ENCODE measurements around the gene CENPU. TPM values are rescaled to one million over a fixed set of nuclear protein-coding genes. Genes with fewer than 3 reads are reported as not detected.
A peak's percentile ranks its signal among the peaks of the same experiment; 100 is the strongest.
"Not testable (repeated sequence)": the region's sequence is repeated elsewhere in the genome, so short reads cannot be mapped to it uniquely, and the experiment has no call there.

The CENPU gene, protein sequence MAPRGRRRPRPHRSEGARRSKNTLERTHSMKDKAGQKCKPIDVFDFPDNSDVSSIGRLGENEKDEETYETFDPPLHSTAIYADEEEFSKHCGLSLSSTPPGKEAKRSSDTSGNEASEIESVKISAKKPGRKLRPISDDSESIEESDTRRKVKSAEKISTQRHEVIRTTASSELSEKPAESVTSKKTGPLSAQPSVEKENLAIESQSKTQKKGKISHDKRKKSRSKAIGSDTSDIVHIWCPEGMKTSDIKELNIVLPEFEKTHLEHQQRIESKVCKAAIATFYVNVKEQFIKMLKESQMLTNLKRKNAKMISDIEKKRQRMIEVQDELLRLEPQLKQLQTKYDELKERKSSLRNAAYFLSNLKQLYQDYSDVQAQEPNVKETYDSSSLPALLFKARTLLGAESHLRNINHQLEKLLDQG
- 13.9 TPM for polyA plus RNA-seq
- long read RNA-seq, donor 1, partial matches to known transcripts: 0 of 7 reads
- long read RNA-seq, donor 1, other reads (novel, unspliced or antisense): 0 of 7 reads
- long read RNA-seq, donor 2, partial matches to known transcripts: 0 of 4 reads
- long read RNA-seq, donor 2, other reads (novel, unspliced or antisense): 0 of 4 reads
- long read RNA-seq, donor 3, partial matches to known transcripts: 0 of 4 reads
- long read RNA-seq, donor 3, other reads (novel, unspliced or antisense): 0 of 4 reads
- long read RNA-seq, donor 4: 0 reads
- long read RNA-seq, donor 5, partial matches to known transcripts: 0 of 3 reads
- long read RNA-seq, donor 5, other reads (novel, unspliced or antisense): 0 of 3 reads
- long read RNA-seq, donor 6, partial matches to known transcripts: 0 of 4 reads
- long read RNA-seq, donor 6, other reads (novel, unspliced or antisense): 0 of 4 reads
- long read RNA-seq, donor 7, partial matches to known transcripts: 0 of 2 reads
- long read RNA-seq, donor 7, other reads (novel, unspliced or antisense): 0 of 2 reads
- long read RNA-seq, donor 8, partial matches to known transcripts: 0 of 4 reads
- long read RNA-seq, donor 8, other reads (novel, unspliced or antisense): 0 of 4 reads
- long read RNA-seq, donor 9, partial matches to known transcripts: 0 of 1 reads
- long read RNA-seq, donor 9, other reads (novel, unspliced or antisense): 0 of 1 reads
- long read RNA-seq, donor 10, partial matches to known transcripts: 0 of 4 reads
- long read RNA-seq, donor 10, other reads (novel, unspliced or antisense): 0 of 4 reads
- long read RNA-seq, donor 11, transcript CENPU-201 (13 exons, 1,998 nt): major isoform, 6 of 26 reads
- long read RNA-seq, donor 11, partial matches to known transcripts: 19 of 26 reads
- long read RNA-seq, donor 11, other reads (novel, unspliced or antisense): 0 of 26 reads

DNA sequence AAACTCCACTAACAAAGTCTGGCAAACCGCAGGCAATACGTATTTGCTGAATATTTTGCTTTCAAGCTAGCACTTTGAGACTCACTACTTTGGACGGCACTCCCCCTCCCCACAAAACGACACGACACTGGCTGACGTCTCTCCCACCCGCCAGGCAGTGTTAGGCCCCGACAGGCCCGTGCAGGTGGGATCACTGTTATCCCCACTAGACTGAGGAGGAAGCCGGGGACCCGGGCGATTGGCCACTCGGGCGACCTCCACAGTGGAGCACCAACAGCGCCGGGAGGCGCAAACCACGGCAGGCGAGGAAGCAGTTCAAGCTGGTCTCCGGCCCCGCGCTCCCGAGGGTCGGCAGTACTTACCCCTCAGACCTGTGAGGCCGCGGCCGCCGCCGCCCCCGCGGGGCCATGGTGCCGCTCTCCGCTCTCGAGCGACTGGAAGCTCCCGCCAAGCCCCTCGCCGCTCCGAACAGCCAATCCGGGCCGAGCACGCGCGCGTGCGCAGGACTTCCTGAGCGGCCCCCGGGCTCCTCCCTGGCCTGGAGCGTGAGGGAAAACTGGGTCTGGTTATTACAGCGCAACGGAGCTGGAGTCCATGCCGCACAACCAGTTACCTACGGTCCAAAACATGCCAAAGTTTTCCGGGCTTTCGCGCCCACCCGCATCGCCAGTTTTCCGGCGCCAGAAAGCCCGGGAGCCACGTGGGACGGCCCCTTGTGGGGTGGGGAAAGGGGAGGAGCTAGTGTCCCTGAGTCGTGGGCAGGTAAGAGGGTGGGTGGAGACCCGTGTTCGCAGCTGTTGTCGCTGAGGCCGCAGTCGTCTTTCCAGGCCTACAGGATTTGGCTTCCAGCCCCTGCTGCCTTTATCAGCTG is at the start of gene CENPU:
CENPU (minus strand) TSS at position 443 of the 871 bp plus-strand sequence; CDS start at position 409, 34 bp downstream.
- Histone ChIP-seq H3K4me1 (ENCODE audit: control insufficient read depth, insufficient read depth, low read length) (no peaks in the 10 kb centered on the region), H3K4me3 (ENCODE audit: low read length) (peak within 1 kb of the TSS; percentile 72), H3K9me3 (ENCODE audit: control insufficient read depth, low read depth, low read length) (no peaks in the 10 kb centered on the region), H3K27me3 (ENCODE audit: control insufficient read depth, insufficient read depth, low read length) (no peaks in the 10 kb centered on the region), H3K27ac (ENCODE audit: low read length) (peak within 1 kb of the TSS; percentile 55), H3K36me3 (ENCODE audit: control insufficient read depth, insufficient read depth, low read length) (no peaks in the 10 kb centered on the region)
- peak; percentile 99 to 100 for DNase-seq
- no CpG with 5 or more reads among the region's 69 CpGs for WGBS (ENCODE audit: insufficient coverage, low lambda C conversion rate)

DNA sequence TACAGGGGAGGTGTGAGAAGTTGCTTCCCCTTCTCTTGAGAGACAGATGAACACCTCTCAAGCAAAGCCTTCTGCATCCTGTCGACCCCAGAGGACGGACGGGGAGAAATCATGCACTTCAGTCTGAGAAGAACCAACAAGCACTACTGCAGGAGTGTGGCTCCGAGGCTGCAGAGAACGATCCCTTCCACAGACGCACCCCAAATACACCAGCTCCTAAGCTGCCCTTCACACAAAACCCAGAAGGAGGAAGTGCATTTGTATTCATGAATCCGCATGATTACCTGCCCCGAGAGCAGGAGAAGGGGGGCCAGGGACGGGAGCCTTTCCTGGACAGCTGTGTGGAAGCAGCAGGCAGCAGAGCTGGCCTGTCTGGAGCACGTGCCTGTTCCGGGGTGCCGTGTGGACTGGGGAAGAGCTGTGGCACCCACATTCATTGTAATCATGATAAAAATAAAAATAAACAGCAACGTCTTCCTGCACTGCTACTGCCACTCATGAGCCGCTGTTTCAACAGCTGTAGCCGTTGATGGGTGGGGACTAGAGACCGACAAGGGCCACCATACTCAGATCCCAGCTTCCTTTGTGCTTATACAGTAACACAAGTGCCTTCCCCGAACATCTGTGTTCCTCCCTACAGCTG is 49.0 kb upstream of the CENPU start:
- Histone ChIP-seq H3K27ac (ENCODE audit: low read length) (no peak overlapping the region), H3K27me3 (ENCODE audit: control insufficient read depth, insufficient read depth, low read length) (no peaks in the 10 kb centered on the region), H3K9me3 (ENCODE audit: control insufficient read depth, low read depth, low read length) (no peaks in the 10 kb centered on the region), H3K4me1 (ENCODE audit: control insufficient read depth, insufficient read depth, low read length) (no peaks in the 10 kb centered on the region), H3K36me3 (ENCODE audit: control insufficient read depth, insufficient read depth, low read length) (peaks cover 3% of the 10 kb centered on the region), H3K4me3 (ENCODE audit: low read length) (no peak overlapping the region)
- peak in 1 of 2 donors; percentile 2 for DNase-seq
- no CpG with 5 or more reads among the region's 17 CpGs for WGBS (ENCODE audit: insufficient coverage, low lambda C conversion rate)

DNA sequence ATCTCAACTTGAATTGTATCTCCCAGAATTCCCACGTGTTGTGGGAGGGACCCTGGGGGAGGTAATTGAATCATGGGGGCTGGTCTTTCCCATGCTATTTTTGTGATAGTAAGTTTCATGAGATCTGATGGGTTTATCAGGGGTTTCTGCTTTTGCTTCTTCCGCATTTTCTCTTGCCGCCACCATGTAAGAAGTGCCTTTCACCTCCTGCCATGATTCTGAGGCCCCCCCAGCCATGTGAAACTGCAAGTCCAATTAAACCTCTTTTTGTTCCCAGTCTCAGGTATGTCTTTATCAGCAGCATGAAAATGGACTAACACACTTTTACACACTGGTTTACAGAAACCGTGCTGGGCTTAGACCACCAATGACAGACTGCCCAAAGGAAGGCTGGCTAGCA is 45.3 kb upstream of the CENPU start:
- not testable (repeated sequence) for H3K27me3 ChIP-seq (ENCODE audit: control insufficient read depth, insufficient read depth, low read length); H3K9me3 ChIP-seq (ENCODE audit: control insufficient read depth, low read depth, low read length); DNase-seq; H3K4me3 ChIP-seq (ENCODE audit: low read length); H3K4me1 ChIP-seq (ENCODE audit: control insufficient read depth, insufficient read depth, low read length); H3K36me3 ChIP-seq (ENCODE audit: control insufficient read depth, insufficient read depth, low read length); H3K27ac ChIP-seq (ENCODE audit: low read length)
- WGBS (ENCODE audit: insufficient coverage, low lambda C conversion rate): 100% methylated on average over 2 of the region's 4 CpGs

DNA sequence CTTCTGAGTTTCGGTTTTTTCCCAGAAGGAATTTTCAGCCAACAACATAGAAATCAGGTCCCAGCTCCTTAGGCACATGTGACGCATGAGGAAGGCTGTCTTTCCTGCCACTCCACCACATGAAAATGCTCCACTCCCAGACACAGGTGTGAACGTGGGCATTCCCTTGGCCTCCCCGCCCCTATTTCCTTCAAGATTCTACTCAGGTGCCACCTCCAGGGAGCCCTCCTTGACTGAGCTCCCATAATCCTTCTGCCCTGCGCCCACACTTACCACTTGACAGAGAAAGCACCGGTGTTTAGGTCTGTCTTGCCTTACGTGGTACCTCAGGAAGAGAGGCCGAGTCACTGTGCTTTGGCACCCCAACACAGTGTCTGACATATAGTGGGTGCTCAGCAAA is 44.4 kb upstream of the CENPU start:
- no peak for DNase-seq
- H3K36me3 ChIP-seq (ENCODE audit: control insufficient read depth, insufficient read depth, low read length): no peaks in the 10 kb centered on the region
- no peak overlapping the region for H3K4me3 ChIP-seq (ENCODE audit: low read length)
- no peak overlapping the region for H3K27ac ChIP-seq (ENCODE audit: low read length)
- H3K4me1 ChIP-seq (ENCODE audit: control insufficient read depth, insufficient read depth, low read length): no peaks in the 10 kb centered on the region
- H3K27me3 ChIP-seq (ENCODE audit: control insufficient read depth, insufficient read depth, low read length): no peaks in the 10 kb centered on the region
- H3K9me3 ChIP-seq (ENCODE audit: control insufficient read depth, low read depth, low read length): no peaks in the 10 kb centered on the region
- WGBS (ENCODE audit: insufficient coverage, low lambda C conversion rate): no CpG with 5 or more reads among the region's 8 CpGs

DNA sequence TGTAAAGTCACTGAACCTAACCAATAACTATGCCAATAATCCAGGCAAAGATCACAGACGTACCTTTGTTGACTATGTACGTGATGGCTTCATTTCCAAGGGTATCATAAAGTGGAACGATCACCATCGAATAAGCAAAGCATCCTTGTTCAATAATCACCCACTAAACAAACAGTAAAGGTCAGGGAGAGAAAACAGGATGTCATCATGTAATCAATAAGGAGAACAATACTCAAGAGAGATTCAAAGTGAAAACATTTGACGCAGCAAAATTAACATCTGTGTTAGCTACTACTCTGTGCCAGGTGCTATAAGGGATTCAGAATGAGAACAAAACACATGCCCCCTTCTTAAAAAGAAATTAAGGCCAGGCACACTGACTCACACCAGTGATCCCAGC is 42.9 kb upstream of the CENPU start:
- H3K27ac ChIP-seq (ENCODE audit: low read length): no peak overlapping the region
- no peak for DNase-seq
- no peaks in the 10 kb centered on the region for H3K27me3 ChIP-seq (ENCODE audit: control insufficient read depth, insufficient read depth, low read length)
- no peaks in the 10 kb centered on the region for H3K36me3 ChIP-seq (ENCODE audit: control insufficient read depth, insufficient read depth, low read length)
- H3K9me3 ChIP-seq (ENCODE audit: control insufficient read depth, low read depth, low read length): no peaks in the 10 kb centered on the region
- WGBS (ENCODE audit: insufficient coverage, low lambda C conversion rate): no CpG with 5 or more reads among the region's 5 CpGs
- no peaks in the 10 kb centered on the region for H3K4me1 ChIP-seq (ENCODE audit: control insufficient read depth, insufficient read depth, low read length)
- no peak overlapping the region for H3K4me3 ChIP-seq (ENCODE audit: low read length)

DNA sequence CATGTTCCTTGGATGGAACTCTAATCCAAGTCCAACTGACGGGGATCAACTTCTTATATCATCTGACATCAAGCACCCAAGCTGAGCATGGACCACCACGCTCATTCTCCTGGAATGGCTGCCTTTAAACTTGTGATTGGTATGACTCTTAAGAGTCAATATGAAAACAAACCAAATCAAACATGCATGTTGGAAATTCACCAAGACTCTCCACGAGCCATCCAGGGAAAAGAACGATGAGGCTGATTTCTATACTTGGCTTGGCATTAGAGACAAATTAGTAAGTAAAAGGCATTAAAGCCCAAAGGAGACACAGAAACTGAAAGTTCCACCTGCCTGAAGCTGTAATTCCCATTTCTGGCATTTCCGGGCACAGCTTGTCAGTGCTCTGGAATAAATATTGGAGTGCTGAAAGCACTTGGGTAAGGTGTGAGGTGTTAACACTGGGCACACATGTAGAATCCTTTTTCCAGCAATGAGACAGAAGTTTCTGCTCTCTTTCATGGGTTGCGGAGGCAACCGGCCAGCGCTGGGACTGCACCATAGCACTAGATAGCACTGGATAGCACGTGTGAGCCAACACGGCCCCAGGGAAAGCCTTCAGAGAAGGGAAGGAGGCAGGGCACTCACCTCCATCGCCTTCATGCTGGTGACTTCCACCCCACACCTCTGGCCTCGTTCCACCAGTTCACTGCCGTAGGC is 42.1 kb upstream of the CENPU start:
- Histone ChIP-seq H3K27ac (ENCODE audit: low read length) (no peak overlapping the region), H3K4me3 (ENCODE audit: low read length) (no peak overlapping the region), H3K9me3 (ENCODE audit: control insufficient read depth, low read depth, low read length) (no peaks in the 10 kb centered on the region), H3K27me3 (ENCODE audit: control insufficient read depth, insufficient read depth, low read length) (no peaks in the 10 kb centered on the region), H3K4me1 (ENCODE audit: control insufficient read depth, insufficient read depth, low read length) (no peaks in the 10 kb centered on the region), H3K36me3 (ENCODE audit: control insufficient read depth, insufficient read depth, low read length) (no peaks in the 10 kb centered on the region)
- no peak for DNase-seq
- WGBS (ENCODE audit: insufficient coverage, low lambda C conversion rate): no CpG with 5 or more reads among the region's 13 CpGs

DNA sequence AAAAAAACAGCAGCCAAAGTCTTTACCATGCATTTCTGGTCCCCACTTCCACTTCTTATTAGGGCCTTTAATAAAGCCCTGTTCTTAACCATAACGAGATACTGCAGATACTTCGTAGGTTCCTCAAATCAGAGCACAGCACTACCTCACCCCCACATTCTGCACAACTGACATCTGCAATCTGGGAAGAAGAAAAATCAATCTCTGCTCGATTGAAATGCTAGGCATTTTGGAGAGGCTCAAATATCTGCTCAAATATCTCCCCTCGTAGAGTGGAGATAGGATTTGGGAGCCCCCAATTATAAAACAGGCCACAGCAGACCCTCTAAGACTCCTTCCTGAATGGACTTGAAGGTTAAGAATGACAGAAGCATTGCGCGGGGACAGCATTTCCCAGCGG is 40.3 kb upstream of the CENPU start:
- Histone ChIP-seq H3K4me3 (ENCODE audit: low read length) (no peak overlapping the region), H3K27ac (ENCODE audit: low read length) (no peak overlapping the region), H3K27me3 (ENCODE audit: control insufficient read depth, insufficient read depth, low read length) (no peaks in the 10 kb centered on the region), H3K4me1 (ENCODE audit: control insufficient read depth, insufficient read depth, low read length) (no peaks in the 10 kb centered on the region), H3K36me3 (ENCODE audit: control insufficient read depth, insufficient read depth, low read length) (no peaks in the 10 kb centered on the region), H3K9me3 (ENCODE audit: control insufficient read depth, low read depth, low read length) (no peaks in the 10 kb centered on the region)
- DNase-seq: no peak
- no CpG with 5 or more reads among the region's 7 CpGs for WGBS (ENCODE audit: insufficient coverage, low lambda C conversion rate)

DNA sequence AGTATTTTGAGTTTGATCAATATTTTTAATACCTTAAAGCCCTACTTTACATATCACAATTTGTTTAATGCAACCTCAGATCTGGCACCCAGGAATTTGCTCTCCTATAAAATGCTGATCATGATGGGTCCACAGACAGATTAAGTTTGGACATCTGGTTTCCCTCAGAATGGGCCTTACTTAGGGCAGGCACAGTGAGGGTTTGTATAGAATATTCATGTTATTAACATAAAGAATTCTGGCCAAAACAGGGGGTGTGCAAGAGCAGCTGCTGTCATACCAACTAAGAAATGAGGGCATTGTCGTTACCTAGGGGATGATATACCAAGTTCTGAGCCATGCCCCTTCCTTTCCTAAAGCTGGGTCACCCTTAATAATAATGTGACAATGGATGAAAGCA is 37.5 kb upstream of the CENPU start:
- Histone ChIP-seq H3K4me1 (ENCODE audit: control insufficient read depth, insufficient read depth, low read length) (no peaks in the 10 kb centered on the region), H3K36me3 (ENCODE audit: control insufficient read depth, insufficient read depth, low read length) (peaks cover 4% of the 10 kb centered on the region), H3K4me3 (ENCODE audit: low read length) (no peak overlapping the region), H3K27me3 (ENCODE audit: control insufficient read depth, insufficient read depth, low read length) (no peaks in the 10 kb centered on the region), H3K27ac (ENCODE audit: low read length) (no peak overlapping the region), H3K9me3 (ENCODE audit: control insufficient read depth, low read depth, low read length) (no peaks in the 10 kb centered on the region)
- no peak for DNase-seq
- WGBS (ENCODE audit: insufficient coverage, low lambda C conversion rate): no CpG with 5 or more reads among the region's 1 CpG
